Activated B cell treated with CpG ODN at 0.5 μM for 24 hours (primary cell): ENCODE results near the gene NFYC. TPM values are rescaled to one million over a fixed set of nuclear protein-coding genes. Genes with fewer than 3 reads are reported as not detected.

Source experiments
- ATAC-seq: fragments of 200-7000 bp; cut with Tn5 transposase; one replicate; pipeline ENCODE4 v1.10.0; 2021; ENCODE audit warnings: low read depth, mild to moderate bottlenecking, moderate library complexity
- CTCF ChIA-PET: fragments of 350-600 bp; sonication (Branson Sonifier 250); formaldehyde crosslinking; loops from one replicate; lab custom pipeline; 2021; ENCODE audit warnings: antibody characterized with exemption; lab: Charles Lee
- POLR2A ChIA-PET: fragments of 350-600 bp; sonication (Branson Sonifier 250); formaldehyde crosslinking; loops from one replicate; lab custom pipeline; 2021; ENCODE audit warnings: antibody characterized with exemption; lab: Charles Lee
- DNase-seq: peaks from one replicate; pipeline ENCODE4 v3.0.0; 2022
- H3K27ac Mint-ChIP-seq: one replicate; pipeline ENCODE4 v1.8.0; 2020; ENCODE audit warnings: mixed read lengths
- H3K27me3 Mint-ChIP-seq: one replicate; pipeline ENCODE4 v1.8.0; 2021; ENCODE audit warnings: mixed read lengths
- H3K36me3 Mint-ChIP-seq: one replicate; pipeline ENCODE4 v1.8.0; 2021; ENCODE audit warnings: low read depth, mixed read lengths
- H3K4me1 Mint-ChIP-seq: one replicate; pipeline ENCODE4 v1.8.0; 2021; ENCODE audit warnings: mixed read lengths
- H3K4me3 Mint-ChIP-seq: one replicate; pipeline ENCODE4 v1.8.0; 2020; ENCODE audit warnings: mild to moderate bottlenecking, mixed read lengths
- H3K9me3 Mint-ChIP-seq: one replicate; pipeline ENCODE4 v1.8.0; 2020; ENCODE audit warnings: mixed read lengths
- intact Hi-C: fragments of 100-400 bp; cut with micrococcal nuclease; formaldehyde crosslinking; loops from one replicate; pipeline ENCODE4 v1.15.1; 2024
- total RNA-seq: library from RNA; stranded (reverse); gene quantifications from 2 replicates; pipeline ENCODE4 v1.2.3, GENCODE V29; 2022
- TF ChIP-seq, protein P1 (sequence below): fragments of 200-600 bp; IDR thresholded peaks from one replicate; pipeline ENCODE4 v1.8.0; 2022; ENCODE audit warnings: antibody characterized with exemption, mild to moderate bottlenecking

The NFYC gene
- total RNA-seq, 1 donor from 2014 or later: 76.0 TPM

DNA sequence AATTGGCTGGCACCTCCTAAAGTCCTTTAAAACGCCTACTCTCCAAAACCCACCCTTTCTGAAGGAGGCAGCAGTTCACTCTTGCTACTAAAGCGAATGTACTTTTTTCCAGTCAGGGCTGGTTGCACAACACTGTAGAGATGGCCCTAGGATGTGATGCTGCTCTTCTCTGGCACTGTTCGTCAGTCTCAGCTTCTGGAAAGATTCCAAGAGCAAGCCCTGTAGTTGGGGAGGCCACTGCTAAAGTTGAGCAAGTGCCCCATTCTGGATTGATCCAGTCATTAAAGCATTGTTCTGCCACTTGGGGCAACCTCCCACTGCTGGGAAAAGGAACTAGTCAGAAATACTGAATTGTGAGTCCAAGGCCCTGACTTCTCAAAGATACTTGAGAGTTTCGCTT is 63.6 kb downstream of the NFYC start:
- POLR2A ChIA-PET: no interaction called here
- ATAC-seq: no peak

DNA sequence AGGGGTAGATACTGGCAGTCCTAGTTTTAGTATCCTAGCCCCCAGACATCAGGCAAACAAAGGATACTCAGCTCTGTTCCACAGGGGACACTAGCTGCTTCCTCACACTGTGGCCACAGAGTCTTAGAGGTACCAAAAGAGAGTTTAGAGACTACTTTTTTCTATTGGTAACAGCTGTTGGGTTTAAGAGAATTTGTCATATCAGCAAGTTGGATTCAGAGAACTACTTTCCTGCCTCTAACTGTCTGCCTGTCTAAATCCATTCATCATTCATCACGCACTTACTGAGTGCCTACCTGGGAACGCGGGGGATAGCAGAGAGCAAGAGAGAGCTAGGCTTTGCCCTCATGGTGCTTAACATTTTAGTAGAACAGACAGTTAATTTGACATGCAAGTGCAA is 65.0 kb downstream of the NFYC start:
- Mint-ChIP-seq H3K4me1 (peaks cover 17% of the 10 kb centered on the region), H3K36me3 (peaks cover 90% of the 10 kb centered on the region), H3K27ac (no peak overlapping the region), H3K4me3 (no peak overlapping the region), H3K27me3 (no peaks in the 10 kb centered on the region), H3K9me3 (no peaks in the 10 kb centered on the region)
- ChIA-PET POLR2A (interaction anchor here (0.9 kb wide), 1 partner anchor 50 kb away, joined by 3 read pairs; no protein-coding TSS in a partner anchor), CTCF (interaction anchor here (1.2 to 2.9 kb wide), 2 partner anchors 8 to 17 kb away, joined by 3 to 15 read pairs; no protein-coding TSS in a partner anchor)
- TF ChIP-seq, protein P1, sequence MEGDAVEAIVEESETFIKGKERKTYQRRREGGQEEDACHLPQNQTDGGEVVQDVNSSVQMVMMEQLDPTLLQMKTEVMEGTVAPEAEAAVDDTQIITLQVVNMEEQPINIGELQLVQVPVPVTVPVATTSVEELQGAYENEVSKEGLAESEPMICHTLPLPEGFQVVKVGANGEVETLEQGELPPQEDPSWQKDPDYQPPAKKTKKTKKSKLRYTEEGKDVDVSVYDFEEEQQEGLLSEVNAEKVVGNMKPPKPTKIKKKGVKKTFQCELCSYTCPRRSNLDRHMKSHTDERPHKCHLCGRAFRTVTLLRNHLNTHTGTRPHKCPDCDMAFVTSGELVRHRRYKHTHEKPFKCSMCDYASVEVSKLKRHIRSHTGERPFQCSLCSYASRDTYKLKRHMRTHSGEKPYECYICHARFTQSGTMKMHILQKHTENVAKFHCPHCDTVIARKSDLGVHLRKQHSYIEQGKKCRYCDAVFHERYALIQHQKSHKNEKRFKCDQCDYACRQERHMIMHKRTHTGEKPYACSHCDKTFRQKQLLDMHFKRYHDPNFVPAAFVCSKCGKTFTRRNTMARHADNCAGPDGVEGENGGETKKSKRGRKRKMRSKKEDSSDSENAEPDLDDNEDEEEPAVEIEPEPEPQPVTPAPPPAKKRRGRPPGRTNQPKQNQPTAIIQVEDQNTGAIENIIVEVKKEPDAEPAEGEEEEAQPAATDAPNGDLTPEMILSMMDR: no peak
- intact Hi-C loops: no loop called here
- no peak for ATAC-seq
- DNase-seq: no peak

More for the DNA sequence above, 63.6 kb downstream of the NFYC start:
- H3K27ac Mint-ChIP-seq: no peak overlapping the region
- TF ChIP-seq, protein P1: no peak
- intact Hi-C loops: no loop called here
- no peaks in the 10 kb centered on the region for H3K9me3 Mint-ChIP-seq
- no peak for DNase-seq
- no peaks in the 10 kb centered on the region for H3K27me3 Mint-ChIP-seq
- CTCF ChIA-PET: interaction anchor here (2.9 kb wide), 1 partner anchor 18 kb away, joined by 15 read pairs; no protein-coding TSS in a partner anchor
- peaks cover 11% of the 10 kb centered on the region for H3K4me1 Mint-ChIP-seq
- H3K4me3 Mint-ChIP-seq: no peak overlapping the region
- peaks cover 93% of the 10 kb centered on the region for H3K36me3 Mint-ChIP-seq

DNA sequence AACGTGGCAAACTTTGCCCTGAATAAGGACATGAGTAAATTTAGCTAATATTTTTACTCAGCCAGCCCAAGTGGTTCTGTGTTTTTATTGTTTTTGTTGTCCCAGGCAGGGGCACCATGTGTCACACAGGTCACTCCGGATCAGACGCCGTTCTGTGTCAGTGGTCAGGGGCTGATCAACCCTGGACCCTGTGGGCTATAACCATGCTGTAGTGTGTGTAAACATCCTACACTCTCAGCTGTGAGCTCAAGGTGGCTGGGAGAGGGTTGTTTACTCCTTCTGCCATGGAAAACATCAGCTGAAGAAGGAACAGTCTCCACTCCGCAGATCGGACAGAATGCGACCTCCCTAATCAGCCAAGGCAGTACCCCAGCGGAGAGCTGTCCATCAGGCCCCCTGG is 65.6 kb downstream of the NFYC start:
- H3K4me1 Mint-ChIP-seq: peaks cover 18% of the 10 kb centered on the region
- no peaks in the 10 kb centered on the region for H3K9me3 Mint-ChIP-seq
- DNase-seq (no peak), ATAC-seq (no peak)
- CTCF ChIA-PET: interaction anchor here (1.2 to 2.9 kb wide), 2 partner anchors 8 to 16 kb away, joined by 3 to 15 read pairs; no protein-coding TSS in a partner anchor
- TF ChIP-seq, protein P1: no peak
- H3K27ac Mint-ChIP-seq: no peak overlapping the region
- no peaks in the 10 kb centered on the region for H3K27me3 Mint-ChIP-seq
- no peak overlapping the region for H3K4me3 Mint-ChIP-seq
- intact Hi-C loops: no loop called here
- peaks cover 91% of the 10 kb centered on the region for H3K36me3 Mint-ChIP-seq
- POLR2A ChIA-PET: interaction anchor here (0.5 to 0.9 kb wide), 2 partner anchors 51 to 227 kb away, joined by 3 to 5 read pairs; no protein-coding TSS in a partner anchor

DNA sequence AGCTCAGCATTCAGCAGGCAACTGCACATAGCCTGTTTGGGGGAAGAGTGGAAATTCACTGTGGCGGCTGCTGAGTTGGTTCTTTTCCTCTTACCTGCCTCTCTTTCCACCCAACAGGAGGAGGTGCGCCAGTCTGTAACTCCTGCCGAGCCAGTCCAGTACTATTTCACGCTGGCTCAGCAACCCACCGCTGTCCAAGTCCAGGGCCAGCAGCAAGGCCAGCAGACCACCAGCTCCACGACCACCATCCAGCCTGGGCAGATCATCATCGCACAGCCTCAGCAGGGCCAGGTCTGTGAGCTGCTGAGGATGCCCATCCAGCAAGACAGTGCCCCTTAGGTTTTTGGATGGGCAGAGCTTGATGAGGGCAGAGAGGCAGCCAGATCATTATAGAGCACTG is 66.5 kb downstream of the NFYC start:
- DNase-seq (no peak), ATAC-seq (no peak)
- no peak overlapping the region for H3K27ac Mint-ChIP-seq
- TF ChIP-seq, protein P1: no peak
- H3K4me3 Mint-ChIP-seq: no peak overlapping the region
- H3K27me3 Mint-ChIP-seq: no peaks in the 10 kb centered on the region
- peaks cover 23% of the 10 kb centered on the region for H3K4me1 Mint-ChIP-seq
- peaks cover 93% of the 10 kb centered on the region for H3K36me3 Mint-ChIP-seq
- intact Hi-C loops: no loop called here
- ChIA-PET POLR2A (no interaction called here), CTCF (interaction anchor here (1.2 to 2.9 kb wide), 2 partner anchors 9 to 15 kb away, joined by 3 to 15 read pairs; no protein-coding TSS in a partner anchor)
- no peaks in the 10 kb centered on the region for H3K9me3 Mint-ChIP-seq

DNA sequence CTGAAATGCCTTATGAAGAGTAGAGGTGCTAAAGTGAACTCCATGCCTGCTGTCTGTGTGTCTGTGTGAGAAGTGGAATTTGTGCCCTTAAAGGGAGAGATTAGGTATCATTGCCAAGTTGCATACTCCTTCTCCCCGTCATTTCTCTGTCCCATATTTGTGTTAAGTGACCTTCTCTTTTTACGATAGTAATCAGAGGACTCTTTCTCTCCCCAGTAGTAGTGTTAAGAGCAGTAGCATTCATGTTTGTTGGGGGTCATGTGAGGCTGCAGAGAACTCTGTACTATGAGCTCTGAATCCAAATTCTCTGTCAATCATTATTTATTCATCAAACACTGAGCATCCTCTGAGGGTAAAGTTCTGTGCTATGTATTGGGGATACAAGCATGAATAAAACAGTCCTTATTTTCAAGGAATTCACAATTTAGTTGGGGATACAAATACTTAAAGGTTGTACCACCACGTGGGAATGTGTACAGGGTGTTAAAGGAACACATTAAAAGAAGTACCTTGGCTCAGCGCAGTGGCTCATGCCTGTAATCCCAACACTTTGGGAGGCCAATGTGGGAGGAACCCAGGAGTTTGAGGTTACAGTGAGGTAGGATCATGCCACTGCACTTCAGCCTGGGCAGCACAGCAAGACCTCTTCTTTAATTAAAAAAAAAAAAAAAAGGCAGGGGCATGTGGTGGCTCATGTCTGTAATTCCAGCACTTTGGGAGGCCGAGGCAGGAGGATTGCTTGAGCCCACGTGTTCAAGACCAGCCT is 67.3 kb downstream of the NFYC start:
- DNase-seq: no peak
- intact Hi-C loops: no loop called here
- H3K27me3 Mint-ChIP-seq: no peaks in the 10 kb centered on the region
- peaks cover 91% of the 10 kb centered on the region for H3K36me3 Mint-ChIP-seq
- POLR2A ChIA-PET: no interaction called here
- H3K4me1 Mint-ChIP-seq: peaks cover 23% of the 10 kb centered on the region
- TF ChIP-seq, protein P1: no peak
- H3K9me3 Mint-ChIP-seq: no peaks in the 10 kb centered on the region
- H3K27ac Mint-ChIP-seq: no peak overlapping the region
- no peak overlapping the region for H3K4me3 Mint-ChIP-seq
- CTCF ChIA-PET: no interaction called here
- no peak for ATAC-seq
